Left ventricle myocardium inferior (tissue), 1 donor: ENCODE measurements around the gene FAT3. TPM values are rescaled to one million over a fixed set of nuclear protein-coding genes. Genes with fewer than 3 reads are reported as not detected.

Experiments used
- DNase-seq: peaks from one replicate; pipeline ENCODE4 v3.0.0-alpha.2; 2020
- H3K27ac ChIP-seq: fragments of 200-600 bp; replicated peaks from 2 replicates; pipeline ENCODE4 v1.8.0; 2021
- H3K27me3 ChIP-seq: fragments of 200-600 bp; 2 replicates; pipeline ENCODE4 v1.8.0; 2021; ENCODE audit warnings: low read depth
- H3K36me3 ChIP-seq: fragments of 200-600 bp; 2 replicates; pipeline ENCODE4 v1.8.0; 2021
- H3K4me1 ChIP-seq: fragments of 200-600 bp; 2 replicates; pipeline ENCODE4 v1.8.0; 2021
- H3K4me3 ChIP-seq: fragments of 200-600 bp; 2 replicates; pipeline ENCODE4 v1.8.0; 2021; ENCODE audit warnings: mild to moderate bottlenecking, moderate library complexity
- H3K9me3 ChIP-seq: fragments of 200-600 bp; replicated peaks from 2 replicates; pipeline ENCODE4 v1.8.0; 2021
- CTCF ChIP-seq: fragments of 200-600 bp; IDR thresholded peaks from 2 replicates; pipeline ENCODE4 v1.8.0; 2021; ENCODE audit warnings: antibody characterized with exemption, mild to moderate bottlenecking, borderline replicate concordance
- intact Hi-C: fragments of 100-400 bp; cut with micrococcal nuclease; formaldehyde crosslinking; loops from one replicate; pipeline ENCODE4 v1.11.0; 2022
- total RNA-seq: library from RNA; stranded (reverse); fragmentation: NEBNext Ultra II Directional; extraction: Animal tissue kit (Norgen Biotek cat#: 25700); gene quantifications from one replicate; pipeline ENCODE4 v1.2.1, GENCODE V29; 2021
- donor health status: DM: no; HTN: yes; CAD: no; lungs with severe emphysema.

The FAT3 gene
- total RNA-seq, 1 donor from 2014 or later, result 0.33 TPM

DNA sequence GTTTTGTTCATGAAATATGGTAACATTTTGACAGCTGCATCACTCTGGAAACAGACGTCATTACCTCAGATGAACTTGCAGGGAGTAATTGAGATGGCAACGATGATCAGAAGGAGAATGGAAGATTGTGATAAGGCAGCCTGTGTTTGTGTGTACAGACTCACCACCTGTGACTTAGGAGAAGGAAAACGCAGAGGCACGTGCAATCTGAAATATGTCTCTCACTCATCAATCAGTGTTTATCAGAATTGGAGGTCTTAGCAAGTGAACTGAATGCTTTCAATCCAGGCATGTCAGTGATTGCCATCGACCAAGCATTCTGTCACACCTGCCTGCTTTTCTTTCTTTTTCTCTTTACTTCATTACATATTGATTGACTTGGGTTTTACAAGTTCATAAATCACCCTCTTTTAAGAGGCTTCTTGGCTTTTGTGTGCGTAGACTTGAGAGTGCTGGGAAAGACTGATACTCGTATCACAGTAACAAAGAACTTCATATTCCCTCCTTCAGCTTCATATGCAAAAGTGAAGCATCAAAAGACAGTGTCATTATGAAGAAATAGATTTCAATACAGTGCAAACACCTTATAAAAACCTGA lies 24.6 kb downstream of the FAT3 start:
- no peak overlapping the region for H3K27ac ChIP-seq
- intact Hi-C loops, result no loop called here
- no peak overlapping the region for H3K4me3 ChIP-seq
- peaks cover 18% of the 10 kb centered on the region for H3K27me3 ChIP-seq
- H3K36me3 ChIP-seq, result no peaks in the 10 kb centered on the region
- TF ChIP-seq CTCF, result no peak
- H3K9me3 ChIP-seq, result no peaks in the 10 kb centered on the region
- no peak for DNase-seq
- no peaks in the 10 kb centered on the region for H3K4me1 ChIP-seq

- no peaks in the 10 kb centered on the region for H3K9me3 ChIP-seq
- H3K36me3 ChIP-seq, result no peaks in the 10 kb centered on the region
- intact Hi-C loops, result no loop called here
- H3K4me1 ChIP-seq, result no peaks in the 10 kb centered on the region
- peaks cover 5% of the 10 kb centered on the region for H3K27me3 ChIP-seq
- no peak overlapping the region for H3K27ac ChIP-seq
- no peak for TF ChIP-seq CTCF
- no peak for DNase-seq
- H3K4me3 ChIP-seq, result no peak overlapping the region
These were observed 27.4 kb downstream of the FAT3 start for GRCh38 chr11:92251980-92252379.

- H3K27ac ChIP-seq, result no peak overlapping the region
- H3K9me3 ChIP-seq, result no peaks in the 10 kb centered on the region
- DNase-seq, result no peak
- no peaks in the 10 kb centered on the region for H3K36me3 ChIP-seq
- no peak overlapping the region for H3K4me3 ChIP-seq
- intact Hi-C loops, result no loop called here
- no peaks in the 10 kb centered on the region for H3K4me1 ChIP-seq
- peaks cover 3% of the 10 kb centered on the region for H3K27me3 ChIP-seq
- TF ChIP-seq CTCF, result no peak
These were observed 28.8 kb downstream of the FAT3 start for GRCh38 chr11:92253421-92253820.

GRCh38 chr11:92253945-92254344 lies 29.3 kb downstream of the FAT3 start:
- Histone ChIP-seq H3K4me1 (no peaks in the 10 kb centered on the region), H3K9me3 (no peaks in the 10 kb centered on the region), H3K36me3 (no peaks in the 10 kb centered on the region), H3K27me3 (peaks cover 3% of the 10 kb centered on the region), H3K4me3 (no peak overlapping the region), H3K27ac (no peak overlapping the region)
- intact Hi-C loops, result no loop called here
- DNase-seq, result no peak
- no peak for TF ChIP-seq CTCF

DNA sequence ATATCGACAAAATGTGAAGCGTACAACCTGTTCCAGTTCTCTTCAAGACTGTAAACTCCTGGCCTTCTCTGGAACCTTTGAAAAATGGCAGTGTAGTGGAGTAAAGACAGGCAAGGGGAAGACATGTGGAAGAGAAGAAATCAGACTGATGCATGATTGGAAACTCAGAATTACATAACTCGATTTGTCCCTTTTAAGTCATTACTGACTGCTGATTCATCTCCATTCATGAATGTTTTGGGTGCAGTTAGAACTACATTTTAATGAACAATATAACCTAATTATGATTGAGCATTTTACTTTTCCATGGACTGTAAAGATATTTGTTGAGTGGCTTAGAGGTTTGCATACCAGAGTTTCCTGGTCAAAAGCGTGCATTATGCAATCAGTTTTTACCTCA lies 32.9 kb downstream of the FAT3 start:
- TF ChIP-seq CTCF, result no peak
- Histone ChIP-seq H3K27ac (no peak overlapping the region), H3K4me1 (no peaks in the 10 kb centered on the region), H3K4me3 (no peak overlapping the region), H3K27me3 (peaks cover 3% of the 10 kb centered on the region), H3K9me3 (no peaks in the 10 kb centered on the region), H3K36me3 (no peaks in the 10 kb centered on the region)
- intact Hi-C loops, result no loop called here
- DNase-seq, result no peak
